ENCODE data around the gene OSER1. TPM values are rescaled to one million over a fixed set of nuclear protein-coding genes. Genes with fewer than 3 reads are reported as not detected.

The OSER1 gene
- total RNA-seq, 1 donor from 2014 or later, result 28.2 TPM

- Mint-ChIP-seq H3K4me3 (ENCODE audit: unreplicated experiment) (no peak overlapping the region), H3K27ac (ENCODE audit: unreplicated experiment) (no peak overlapping the region), H3K4me1 (ENCODE audit: unreplicated experiment) (peaks cover 30% of the 10 kb centered on the region), H3K36me3 (ENCODE audit: low read depth, unreplicated experiment) (peaks cover 16% of the 10 kb centered on the region), H3K27me3 (ENCODE audit: unreplicated experiment) (peaks cover 11% of the 10 kb centered on the region), H3K9me3 (ENCODE audit: unreplicated experiment) (no peaks in the 10 kb centered on the region)
- no peak for DNase-seq (ENCODE audit: low spot score)
- TF ChIP-seq, protein P1, sequence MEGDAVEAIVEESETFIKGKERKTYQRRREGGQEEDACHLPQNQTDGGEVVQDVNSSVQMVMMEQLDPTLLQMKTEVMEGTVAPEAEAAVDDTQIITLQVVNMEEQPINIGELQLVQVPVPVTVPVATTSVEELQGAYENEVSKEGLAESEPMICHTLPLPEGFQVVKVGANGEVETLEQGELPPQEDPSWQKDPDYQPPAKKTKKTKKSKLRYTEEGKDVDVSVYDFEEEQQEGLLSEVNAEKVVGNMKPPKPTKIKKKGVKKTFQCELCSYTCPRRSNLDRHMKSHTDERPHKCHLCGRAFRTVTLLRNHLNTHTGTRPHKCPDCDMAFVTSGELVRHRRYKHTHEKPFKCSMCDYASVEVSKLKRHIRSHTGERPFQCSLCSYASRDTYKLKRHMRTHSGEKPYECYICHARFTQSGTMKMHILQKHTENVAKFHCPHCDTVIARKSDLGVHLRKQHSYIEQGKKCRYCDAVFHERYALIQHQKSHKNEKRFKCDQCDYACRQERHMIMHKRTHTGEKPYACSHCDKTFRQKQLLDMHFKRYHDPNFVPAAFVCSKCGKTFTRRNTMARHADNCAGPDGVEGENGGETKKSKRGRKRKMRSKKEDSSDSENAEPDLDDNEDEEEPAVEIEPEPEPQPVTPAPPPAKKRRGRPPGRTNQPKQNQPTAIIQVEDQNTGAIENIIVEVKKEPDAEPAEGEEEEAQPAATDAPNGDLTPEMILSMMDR (IDR thresholded peaks at IDR 0.05; ENCODE audit: unreplicated experiment), result no peak
Measured at GRCh38 chr20:44207126-44207723, 3.3 kb downstream of the OSER1 start.

- no peak overlapping the region for H3K4me3 Mint-ChIP-seq (ENCODE audit: unreplicated experiment)
- peaks cover 9% of the 10 kb centered on the region for H3K27me3 Mint-ChIP-seq (ENCODE audit: unreplicated experiment)
Measured at GRCh38 chr20:44206132-44206531, 4.4 kb downstream of the OSER1 start.

DNA sequence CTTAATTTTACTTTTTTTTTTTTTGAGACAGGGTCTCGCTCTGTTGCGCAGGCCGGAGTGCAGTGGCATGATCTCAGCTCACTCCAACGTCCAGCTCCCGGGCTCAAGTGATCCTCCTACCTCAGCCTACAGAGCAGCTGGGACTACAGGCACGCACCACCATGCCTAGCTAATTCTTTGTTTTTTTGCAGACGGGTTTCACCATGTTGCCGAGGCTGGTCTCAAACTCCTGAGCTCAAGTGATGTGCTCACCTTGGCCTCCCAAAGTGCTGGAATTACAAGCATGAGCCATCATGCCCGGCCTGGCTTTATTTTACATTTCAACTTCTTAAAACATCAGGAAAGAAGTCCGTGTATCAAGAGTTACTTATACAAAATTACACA, 5.7 kb downstream of the OSER1 start:
- Mint-ChIP-seq H3K4me1 (ENCODE audit: unreplicated experiment) (peaks cover 18% of the 10 kb centered on the region), H3K27me3 (ENCODE audit: unreplicated experiment) (peaks cover 6% of the 10 kb centered on the region), H3K36me3 (ENCODE audit: low read depth, unreplicated experiment) (peaks cover 20% of the 10 kb centered on the region), H3K27ac (ENCODE audit: unreplicated experiment) (no peak overlapping the region), H3K9me3 (ENCODE audit: unreplicated experiment) (no peaks in the 10 kb centered on the region), H3K4me3 (ENCODE audit: unreplicated experiment) (no peak overlapping the region)
- TF ChIP-seq, protein P1 (IDR thresholded peaks at IDR 0.05; ENCODE audit: unreplicated experiment), result no peak
- no peak for DNase-seq (ENCODE audit: low spot score)

More at GRCh38 chr20:44206132-44206531, 4.4 kb downstream of the OSER1 start:
- DNase-seq (ENCODE audit: low spot score), result no peak
- Mint-ChIP-seq H3K9me3 (ENCODE audit: unreplicated experiment) (no peaks in the 10 kb centered on the region), H3K27ac (ENCODE audit: unreplicated experiment) (no peak overlapping the region), H3K4me1 (ENCODE audit: unreplicated experiment) (peaks cover 25% of the 10 kb centered on the region), H3K36me3 (ENCODE audit: low read depth, unreplicated experiment) (peaks cover 17% of the 10 kb centered on the region)
- TF ChIP-seq, protein P1 (IDR thresholded peaks at IDR 0.05; ENCODE audit: unreplicated experiment), result no peak

GRCh38 chr20:44204156-44204831, 6.3 kb downstream of the OSER1 start:
- H3K4me3 Mint-ChIP-seq (ENCODE audit: unreplicated experiment), result no peak overlapping the region
- DNase-seq (ENCODE audit: low spot score), result no peak
- no peaks in the 10 kb centered on the region for H3K9me3 Mint-ChIP-seq (ENCODE audit: unreplicated experiment)
- H3K27me3 Mint-ChIP-seq (ENCODE audit: unreplicated experiment), result peaks cover 2% of the 10 kb centered on the region
- TF ChIP-seq, protein P1 (IDR thresholded peaks at IDR 0.05; ENCODE audit: unreplicated experiment), result no peak
- H3K36me3 Mint-ChIP-seq (ENCODE audit: low read depth, unreplicated experiment), result peaks cover 21% of the 10 kb centered on the region
- no peak overlapping the region for H3K27ac Mint-ChIP-seq (ENCODE audit: unreplicated experiment)
- peaks cover 13% of the 10 kb centered on the region for H3K4me1 Mint-ChIP-seq (ENCODE audit: unreplicated experiment)

- Mint-ChIP-seq H3K27ac (ENCODE audit: unreplicated experiment) (peak overlapping the region; percentile 22), H3K4me1 (ENCODE audit: unreplicated experiment) (peaks cover 3% of the 10 kb centered on the region), H3K4me3 (ENCODE audit: unreplicated experiment) (no peak overlapping the region), H3K27me3 (ENCODE audit: unreplicated experiment) (no peaks in the 10 kb centered on the region), H3K36me3 (ENCODE audit: low read depth, unreplicated experiment) (peaks cover 21% of the 10 kb centered on the region), H3K9me3 (ENCODE audit: unreplicated experiment) (no peaks in the 10 kb centered on the region)
- TF ChIP-seq, protein P1 (IDR thresholded peaks at IDR 0.05; ENCODE audit: unreplicated experiment), result no peak
- DNase-seq (ENCODE audit: low spot score), result no peak
Measured at GRCh38 chr20:44203161-44203560, 7.4 kb downstream of the OSER1 start.
